Measurements from ENCODE around the gene TGM1.

TGM1 gene

GRCh38 chr14:24270537-24271133 is 7.7 kb upstream of the TGM1 start:
- Histone ChIP-seq H3K23ac (ENCODE audit: low read length) (no peak overlapping the region), H3K79me2 (ENCODE audit: control insufficient read depth, insufficient read depth, low read length) (no peaks in the 10 kb centered on the region), H3K27ac (ENCODE audit: low read depth, low read length) (no peak overlapping the region), H4K5ac (ENCODE audit: low read length) (no peak overlapping the region), H3K4ac (ENCODE audit: low read depth, low read length) (no peak overlapping the region), H3K79me1 (ENCODE audit: low read length) (no peaks in the 10 kb centered on the region), H3K36me3 (ENCODE audit: control insufficient read depth, insufficient read depth, low read length) (no peaks in the 10 kb centered on the region), H2BK5ac (ENCODE audit: low read length) (no peak overlapping the region), H3K9ac (ENCODE audit: low read length) (peak overlapping the region; percentile 97), H2AK5ac (ENCODE audit: low read length) (no peak overlapping the region), H3K56ac (ENCODE audit: low read length) (peak overlapping the region; percentile 99), H3K27me3 (ENCODE audit: insufficient read depth, low read length, poor library complexity) (no peaks in the 10 kb centered on the region), H3K4me2 (ENCODE audit: low read length) (peak overlapping the region; percentile 17), H3K18ac (ENCODE audit: low read length) (no peak overlapping the region), H2BK15ac (replicated peaks; ENCODE audit: low read depth) (no peak overlapping the region), H2BK120ac (ENCODE audit: low read depth, low read length) (no peak overlapping the region), H3K4me3 (ENCODE audit: low read length) (peak overlapping the region; percentile 23), H3K4me1 (ENCODE audit: control insufficient read depth, low read depth, low read length) (no peaks in the 10 kb centered on the region), H4K8ac (ENCODE audit: low read depth, low read length) (peak overlapping the region; percentile 29)
- DNase-seq, result no peak
- WGBS (ENCODE audit: extremely low coverage, insufficient coverage, low lambda C conversion rate), result no CpG with 5 or more reads among the region's 13 CpGs

GRCh38 chr14:24269910-24270536 is 7.0 kb upstream of the TGM1 start:
- no peak overlapping the region for H2BK5ac ChIP-seq (ENCODE audit: low read length)
- no peak overlapping the region for H3K9ac ChIP-seq (ENCODE audit: low read length)
- H4K5ac ChIP-seq (ENCODE audit: low read length), result no peak overlapping the region
- no peak overlapping the region for H4K8ac ChIP-seq (ENCODE audit: low read depth, low read length)
- no peak overlapping the region for H3K56ac ChIP-seq (ENCODE audit: low read length)
- H3K23ac ChIP-seq (ENCODE audit: low read length), result no peak overlapping the region
- no peak overlapping the region for H2AK5ac ChIP-seq (ENCODE audit: low read length)
- H3K4me2 ChIP-seq (ENCODE audit: low read length), result no peak overlapping the region
- no peak overlapping the region for H2BK15ac ChIP-seq (replicated peaks; ENCODE audit: low read depth)
- H3K18ac ChIP-seq (ENCODE audit: low read length), result no peak overlapping the region
- H3K79me1 ChIP-seq (ENCODE audit: low read length), result no peaks in the 10 kb centered on the region
- H2BK120ac ChIP-seq (ENCODE audit: low read depth, low read length), result no peak overlapping the region
- no CpG with 5 or more reads among the region's 14 CpGs for WGBS (ENCODE audit: extremely low coverage, insufficient coverage, low lambda C conversion rate)
- no peak overlapping the region for H3K4me3 ChIP-seq (ENCODE audit: low read length)
- no peaks in the 10 kb centered on the region for H3K27me3 ChIP-seq (ENCODE audit: insufficient read depth, low read length, poor library complexity)
- H3K4me1 ChIP-seq (ENCODE audit: control insufficient read depth, low read depth, low read length), result no peaks in the 10 kb centered on the region
- no peak overlapping the region for H3K27ac ChIP-seq (ENCODE audit: low read depth, low read length)
- H3K4ac ChIP-seq (ENCODE audit: low read depth, low read length), result no peak overlapping the region
- H3K36me3 ChIP-seq (ENCODE audit: control insufficient read depth, insufficient read depth, low read length), result no peaks in the 10 kb centered on the region
- H3K79me2 ChIP-seq (ENCODE audit: control insufficient read depth, insufficient read depth, low read length), result no peaks in the 10 kb centered on the region
- DNase-seq, result no peak

- H3K56ac ChIP-seq (ENCODE audit: low read length), result no peak overlapping the region
- WGBS (ENCODE audit: extremely low coverage, insufficient coverage, low lambda C conversion rate), result no CpG with 5 or more reads among the region's 8 CpGs
- no peaks in the 10 kb centered on the region for H3K79me1 ChIP-seq (ENCODE audit: low read length)
Measured at GRCh38 chr14:24269368-24269767, 6.4 kb upstream of the TGM1 start.

GRCh38 chr14:24268225-24268624 is 5.2 kb upstream of the TGM1 start:
- Histone ChIP-seq H3K4me1 (ENCODE audit: control insufficient read depth, low read depth, low read length) (no peaks in the 10 kb centered on the region), H3K56ac (ENCODE audit: low read length) (no peak overlapping the region), H3K4me3 (ENCODE audit: low read length) (no peak overlapping the region), H3K79me2 (ENCODE audit: control insufficient read depth, insufficient read depth, low read length) (no peaks in the 10 kb centered on the region), H4K8ac (ENCODE audit: low read depth, low read length) (no peak overlapping the region), H3K9ac (ENCODE audit: low read length) (no peak overlapping the region), H3K27ac (ENCODE audit: low read depth, low read length) (no peak overlapping the region), H2BK15ac (replicated peaks; ENCODE audit: low read depth) (no peak overlapping the region), H3K23ac (ENCODE audit: low read length) (no peak overlapping the region), H3K36me3 (ENCODE audit: control insufficient read depth, insufficient read depth, low read length) (no peaks in the 10 kb centered on the region), H3K79me1 (ENCODE audit: low read length) (no peaks in the 10 kb centered on the region), H3K27me3 (ENCODE audit: insufficient read depth, low read length, poor library complexity) (no peaks in the 10 kb centered on the region), H3K4ac (ENCODE audit: low read depth, low read length) (no peak overlapping the region), H3K4me2 (ENCODE audit: low read length) (no peak overlapping the region), H3K18ac (ENCODE audit: low read length) (no peak overlapping the region), H2AK5ac (ENCODE audit: low read length) (no peak overlapping the region), H4K5ac (ENCODE audit: low read length) (no peak overlapping the region), H2BK5ac (ENCODE audit: low read length) (no peak overlapping the region), H2BK120ac (ENCODE audit: low read depth, low read length) (no peak overlapping the region)
- no peak for DNase-seq
- no CpG with 5 or more reads among the region's 9 CpGs for WGBS (ENCODE audit: extremely low coverage, insufficient coverage, low lambda C conversion rate)

More at GRCh38 chr14:24269368-24269767, 6.4 kb upstream of the TGM1 start:
- Histone ChIP-seq H3K27me3 (ENCODE audit: insufficient read depth, low read length, poor library complexity) (no peaks in the 10 kb centered on the region), H3K4me2 (ENCODE audit: low read length) (no peak overlapping the region), H3K23ac (ENCODE audit: low read length) (no peak overlapping the region), H2BK5ac (ENCODE audit: low read length) (no peak overlapping the region), H2BK120ac (ENCODE audit: low read depth, low read length) (no peak overlapping the region), H3K27ac (ENCODE audit: low read depth, low read length) (no peak overlapping the region), H2AK5ac (ENCODE audit: low read length) (no peak overlapping the region), H3K18ac (ENCODE audit: low read length) (no peak overlapping the region), H3K4me1 (ENCODE audit: control insufficient read depth, low read depth, low read length) (no peaks in the 10 kb centered on the region), H3K4ac (ENCODE audit: low read depth, low read length) (no peak overlapping the region), H2BK15ac (replicated peaks; ENCODE audit: low read depth) (no peak overlapping the region), H3K9ac (ENCODE audit: low read length) (no peak overlapping the region), H3K4me3 (ENCODE audit: low read length) (no peak overlapping the region), H4K8ac (ENCODE audit: low read depth, low read length) (no peak overlapping the region), H3K79me2 (ENCODE audit: control insufficient read depth, insufficient read depth, low read length) (no peaks in the 10 kb centered on the region), H4K5ac (ENCODE audit: low read length) (no peak overlapping the region), H3K36me3 (ENCODE audit: control insufficient read depth, insufficient read depth, low read length) (no peaks in the 10 kb centered on the region)
- no peak for DNase-seq

- Histone ChIP-seq H2BK5ac (ENCODE audit: low read length) (no peak overlapping the region), H3K56ac (ENCODE audit: low read length) (no peak overlapping the region), H4K8ac (ENCODE audit: low read depth, low read length) (no peak overlapping the region), H2BK120ac (ENCODE audit: low read depth, low read length) (no peak overlapping the region), H3K36me3 (ENCODE audit: control insufficient read depth, insufficient read depth, low read length) (no peaks in the 10 kb centered on the region), H3K79me2 (ENCODE audit: control insufficient read depth, insufficient read depth, low read length) (no peaks in the 10 kb centered on the region), H3K4me3 (ENCODE audit: low read length) (no peak overlapping the region), H3K4ac (ENCODE audit: low read depth, low read length) (no peak overlapping the region), H3K18ac (ENCODE audit: low read length) (no peak overlapping the region), H4K5ac (ENCODE audit: low read length) (no peak overlapping the region), H3K27me3 (ENCODE audit: insufficient read depth, low read length, poor library complexity) (no peaks in the 10 kb centered on the region), H3K9ac (ENCODE audit: low read length) (no peak overlapping the region), H3K79me1 (ENCODE audit: low read length) (no peaks in the 10 kb centered on the region), H2AK5ac (ENCODE audit: low read length) (no peak overlapping the region), H3K4me2 (ENCODE audit: low read length) (no peak overlapping the region), H3K27ac (ENCODE audit: low read depth, low read length) (no peak overlapping the region), H3K23ac (ENCODE audit: low read length) (no peak overlapping the region), H2BK15ac (replicated peaks; ENCODE audit: low read depth) (no peak overlapping the region), H3K4me1 (ENCODE audit: control insufficient read depth, low read depth, low read length) (no peaks in the 10 kb centered on the region)
- DNase-seq, result no peak
- no CpG with 5 or more reads among the region's 9 CpGs for WGBS (ENCODE audit: extremely low coverage, insufficient coverage, low lambda C conversion rate)
Measured at GRCh38 chr14:24267516-24267915, 4.5 kb upstream of the TGM1 start.
